K562 (cell line): ENCODE measurements around the gene PRKAG2. TPM values are rescaled to one million over a fixed set of nuclear protein-coding genes. Genes with fewer than 3 reads are reported as not detected.

ENCODE experiments used
- ATAC-seq: fragments of 200-7000 bp; cut with Tn5 transposase; 3 replicates; pipeline ENCODE4 v1.9.1; 2020; ENCODE audit warnings: moderate library complexity
- BruUV-seq: library from RNA; stranded (reverse); fragments of 400-500 nt; replicated peaks from 2 replicates; lab custom pipeline; 2021; lab: Mats Ljungman, UMichigan
- CTCF ChIA-PET: fragments of 300-600 bp; formaldehyde crosslinking; extraction: SDS; loops from one replicate; lab custom pipeline; 2021; ENCODE audit warnings: low intra/inter-chr PET ratio; lab: Yijun Ruan, JAX
- POLR2A ChIA-PET: fragments of 300-600, 350-650 bp; sonication (Branson Sonifier 250); formaldehyde crosslinking; extraction: SDS; loops from one replicate; lab custom pipeline; 2021; ENCODE audit warnings: antibody characterized with exemption, inconsistent platforms; lab: Yijun Ruan, JAX
- DNase-seq, 4 experiments: peaks; one replicate each; pipeline versions ENCODE4 v3.0.0 to v3.0.0-alpha.2; 2011 to 2018; ENCODE audit warnings: low spot score in 3 of 4, mixed read lengths in 3 of 4; ENCODE audit errors: extremely low read depth in 1 of 4
- FAIRE-seq: peaks from 2 replicates; lab custom pipeline; 2011; peaks lifted over from hg19 to GRCh38; lab: Jason Lieb, UNC
- H2AFZ ChIP-seq: 2 replicates; pipeline ENCODE4 v1.6.0; 2011; ENCODE audit warnings: low read depth, low read length, control low read depth, inconsistent platforms
- H3K27ac ChIP-seq: fragments of 200-600 bp; 3 replicates; pipeline ENCODE4 v1.8.0; 2011; ENCODE audit warnings: low read depth, mild to moderate bottlenecking, control low read depth, inconsistent platforms, low read length, moderate library complexity, mixed read lengths; ENCODE audit errors: extremely low read depth
- H3K27me3 ChIP-seq, 2 experiments: fragments of 300-600 bp in 1 of 2; 2 replicates in 1 of 2; 3 replicates in 1 of 2; pipeline versions ENCODE4 v1.6.0 to v1.8.0; 2011; ENCODE audit warnings: inconsistent platforms in 2 of 2, low read length in 2 of 2, mild to moderate bottlenecking in 1 of 2, mixed read lengths in 1 of 2, moderate library complexity in 1 of 2; ENCODE audit not compliant: control insufficient read depth in 2 of 2, insufficient read depth in 2 of 2
- H3K36me3 ChIP-seq: fragments of 300-600 bp; 3 replicates; pipeline ENCODE4 v1.8.0; 2011; ENCODE audit warnings: mild to moderate bottlenecking, low read length, inconsistent platforms; ENCODE audit not compliant: control insufficient read depth, insufficient read depth
- H3K4me1 ChIP-seq, 2 experiments: fragments of 200-600 bp in 1 of 2; replicated peaks in 1 of 2; 2 replicates in 1 of 2; 3 replicates in 1 of 2; pipeline versions ENCODE4 v1.5.1 to v1.8.0; 2011; ENCODE audit warnings: inconsistent platforms in 2 of 2, low read length in 2 of 2, mild to moderate bottlenecking in 1 of 2, mixed read lengths in 1 of 2, moderate library complexity in 1 of 2; ENCODE audit not compliant: control insufficient read depth in 2 of 2, insufficient read depth in 2 of 2
- H3K4me2 ChIP-seq: 2 replicates; pipeline ENCODE4 v1.6.1; 2011; ENCODE audit warnings: low read length, control low read depth, inconsistent platforms, mixed read lengths; ENCODE audit not compliant: insufficient read depth
- H3K4me3 ChIP-seq: fragments of 200-600 bp; sonication (generic), shearing (Covaris generic); 2 replicates; pipeline ENCODE4 v1.5.1; 2016; ENCODE audit warnings: control low read depth, inconsistent platforms
- H3K79me2 ChIP-seq: fragments of 200-600 bp; 3 replicates; pipeline ENCODE4 v1.8.0; 2011; ENCODE audit warnings: low read length, inconsistent platforms; ENCODE audit not compliant: control insufficient read depth, insufficient read depth
- H3K9ac ChIP-seq, 2 experiments: 2 replicates each; pipeline versions ENCODE4 v1.6.0 to v1.6.1; 2011; ENCODE audit warnings: low read depth in 2 of 2, low read length in 2 of 2, control low read depth in 1 of 2, inconsistent platforms in 1 of 2, mild to moderate bottlenecking in 1 of 2, mixed read lengths in 1 of 2; ENCODE audit not compliant: insufficient read depth in 1 of 2
- H3K9me1 ChIP-seq: one replicate; pipeline ENCODE4 v1.6.0; 2011; ENCODE audit warnings: inconsistent platforms, mild to moderate bottlenecking, low read length, moderate library complexity; ENCODE audit not compliant: control insufficient read depth, insufficient read depth
- H3K9me3 ChIP-seq: replicated peaks from 2 replicates; pipeline ENCODE4 v1.5.1; 2011; ENCODE audit warnings: low read depth, low read length, inconsistent platforms; ENCODE audit not compliant: control insufficient read depth, insufficient read depth
- H4K20me1 ChIP-seq: replicated peaks from 2 replicates; pipeline ENCODE4 v1.6.1; 2011; ENCODE audit warnings: low read length, inconsistent platforms, mixed read lengths; ENCODE audit not compliant: control insufficient read depth, insufficient read depth
- ARNT ChIP-seq, 2 experiments: fragments of 450-650 bp; IDR thresholded peaks; 2 replicates each; pipeline ENCODE4 v1.6.1; 2016; ENCODE audit warnings: mild to moderate bottlenecking in 1 of 2
- ATF7 ChIP-seq: fragments of 450-650 bp; IDR thresholded peaks from 2 replicates; pipeline ENCODE4 v1.7.1; 2014; ENCODE audit warnings: mild to moderate bottlenecking, moderate library complexity
- CHCHD3 ChIP-seq: fragments of 250-450 bp; sonication (Bioruptor Pico); IDR thresholded peaks from 2 replicates; pipeline ENCODE4 v2.1.2; 2022; ENCODE audit warnings: mild to moderate bottlenecking
- EWSR1 ChIP-seq: fragments of 450-650 bp; IDR thresholded peaks from 2 replicates; pipeline ENCODE4 v1.6.1; 2018; ENCODE audit warnings: borderline replicate concordance, mild to moderate bottlenecking, low read depth, moderate library complexity; ENCODE audit not compliant: partially characterized antibody
- FOXK2 ChIP-seq, 2 experiments: fragments of 450-650 bp; IDR thresholded peaks in 1 of 2; conservative IDR thresholded peaks in 1 of 2; 2 replicates each; pipeline ENCODE4 v1.6.1; 2016; ENCODE audit warnings: low read depth in 2 of 2, mild to moderate bottlenecking in 1 of 2
- MAFG ChIP-seq: fragments of 450-650 bp; conservative IDR thresholded peaks from 2 replicates; pipeline ENCODE4 v1.6.1; 2016; ENCODE audit warnings: missing genetic modification characterization, missing compliant biosample characterization
- RB1 ChIP-seq: fragments of 450-650 bp; IDR thresholded peaks from 2 replicates; pipeline ENCODE4 v1.6.1; 2017; ENCODE audit warnings: low read depth, mild to moderate bottlenecking
- SMAD3 ChIP-seq: fragments of 450-650 bp; formaldehyde crosslinking; conservative IDR thresholded peaks from 2 replicates; pipeline ENCODE4 v1.4.0; 2020; ENCODE audit warnings: mild to moderate bottlenecking
- SMARCB1 ChIP-seq: IDR thresholded peaks from 2 replicates; pipeline ENCODE4 v1.6.1; 2011; ENCODE audit warnings: improper control_type of control experiment, low read depth; ENCODE audit not compliant: insufficient read length
- WGBS: fragments of 100-300 bp; shearing (Covaris generic); methylation state at CpG from one replicate; pipeline ENCODE4 v1.1.6; 2016; ENCODE audit warnings: low coverage, mixed read lengths; ENCODE audit not compliant: insufficient coverage; ENCODE audit errors: missing lambda C conversion rate; 5-methylcytosine and 5-hydroxymethylcytosine counted together
- in situ Hi-C: fragments of 300-500 bp; cut with MboI; formaldehyde crosslinking; loops from 4 replicates; pipeline ENCODE4 v1.15.0; 2018; ENCODE audit warnings: inconsistent platforms, mixed read lengths
- intact Hi-C: fragments of 100-400 bp; cut with micrococcal nuclease; formaldehyde crosslinking; loops from 2 replicates; pipeline ENCODE4 v1.14.2; 2022
- polyA plus RNA-seq, 8 experiments: library from polyadenylated mRNA; depleted of rRNA in 4 of 8; stranded (reverse) in 5 of 8; unstranded in 3 of 8; fragments of >200 nt; fragmentation: Nextera tagmentation in 2 of 8; fragmentation: Illumina TruSeq in 1 of 8; extraction: Ambion mirVana in 2 of 8; extraction: Trizol in 1 of 8; gene quantifications; 2 replicates each; pipeline versions ENCODE4 v1.2.1 to v1.2.3, GENCODE V29; 2011 to 2014; ENCODE audit warnings: inconsistent platforms in 1 of 8, missing spikeins in 1 of 8
- total RNA-seq, 7 experiments: library from RNA; depleted of rRNA in 6 of 7; stranded (reverse); fragments of >200 nt in 6 of 7; fragmentation: Illumina TruSeq in 2 of 7; extraction: Trizol in 2 of 7; gene quantifications; 2 replicates each; pipeline versions ENCODE4 v1.2.1 to v1.2.3, GENCODE V29; 2011 to 2021; ENCODE audit warnings: low replicate concordance in 1 of 7
- TF ChIP-seq, protein P1 (sequence below), 3 experiments: IDR thresholded peaks in 2 of 3; conservative IDR thresholded peaks in 1 of 3; 2 replicates each; pipeline ENCODE4 v1.5.1; 2011 to 2012; ENCODE audit warnings: low read length in 3 of 3, mild to moderate bottlenecking in 3 of 3, control low read depth in 2 of 3, improper control_type of control experiment in 1 of 3, inconsistent platforms in 1 of 3, low read depth in 1 of 3, mixed read lengths in 1 of 3, moderate library complexity in 1 of 3; ENCODE audit not compliant: insufficient read depth in 2 of 3
- TF ChIP-seq, protein P2 (sequence below): sonication (generic); formaldehyde crosslinking; IDR thresholded peaks from 2 replicates; pipeline ENCODE4 v1.8.0; 2023; ENCODE audit warnings: mild to moderate bottlenecking, missing genetic modification reagents

Gene PRKAG2
- total and polyA plus RNA-seq, 9 of the 15 experiments (the other 6 are each of a cell fraction or from before 2014, with no cell fraction given) = 0.99 to 5.6 (median 3.3) TPM

DNA sequence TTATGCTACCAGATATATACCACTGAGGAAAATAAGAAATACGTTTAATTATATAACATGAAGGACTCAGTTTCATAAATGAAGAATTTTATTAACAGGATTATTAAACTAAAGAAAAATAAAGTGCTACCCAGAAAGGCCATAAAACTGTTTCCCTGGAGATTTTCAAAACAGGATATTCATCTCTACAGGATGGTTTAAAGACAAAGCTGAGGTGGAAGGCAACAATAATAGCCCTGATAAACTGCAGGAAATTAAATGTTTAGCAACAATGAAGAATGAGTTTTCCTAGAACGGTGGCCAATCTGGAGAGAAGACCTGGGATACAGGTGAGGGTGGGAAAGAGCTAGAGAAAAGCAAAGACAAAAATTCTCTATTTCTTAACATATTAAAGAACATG is 369.1 kb downstream of the PRKAG2 start:
- TF ChIP-seq SMARCB1 = no peak
- Histone ChIP-seq H3K9me1 (peaks cover 13% of the 10 kb centered on the region), H2AFZ (no peak overlapping the region), H3K9me3 (no peaks in the 10 kb centered on the region), H3K4me1 (peaks cover 5 to 37% of the 10 kb centered on the region in 2 experiments; a peak in 4 of 5 replicates), H3K4me3 (no peak overlapping the region), H3K4me2 (no peak overlapping the region), H3K79me2 (peaks cover 100% of the 10 kb centered on the region), H4K20me1 (peaks cover 59% of the 10 kb centered on the region), H3K36me3 (peaks cover 16% of the 10 kb centered on the region), H3K27me3 (no peaks in the 10 kb centered on the region), H3K9ac (no peak overlapping the region), H3K27ac (no peak overlapping the region)
- no peak for FAIRE-seq
- POLR2A ChIA-PET = interaction anchor here (0.6 to 6.2 kb wide), 5 partner anchors 10 to 359 kb away, joined by 3 to 71 read pairs (median 4); partner anchors contain the start of gene RHEB
- CTCF ChIA-PET = no interaction called here
- no TSS peak for BruUV-seq
- in situ Hi-C loops (no loop called here), intact Hi-C loops (no loop called here)
- WGBS = 61% methylated on average over 2 of the region's 2 CpGs
- ATAC-seq = no peak
- no peak for DNase-seq

DNA sequence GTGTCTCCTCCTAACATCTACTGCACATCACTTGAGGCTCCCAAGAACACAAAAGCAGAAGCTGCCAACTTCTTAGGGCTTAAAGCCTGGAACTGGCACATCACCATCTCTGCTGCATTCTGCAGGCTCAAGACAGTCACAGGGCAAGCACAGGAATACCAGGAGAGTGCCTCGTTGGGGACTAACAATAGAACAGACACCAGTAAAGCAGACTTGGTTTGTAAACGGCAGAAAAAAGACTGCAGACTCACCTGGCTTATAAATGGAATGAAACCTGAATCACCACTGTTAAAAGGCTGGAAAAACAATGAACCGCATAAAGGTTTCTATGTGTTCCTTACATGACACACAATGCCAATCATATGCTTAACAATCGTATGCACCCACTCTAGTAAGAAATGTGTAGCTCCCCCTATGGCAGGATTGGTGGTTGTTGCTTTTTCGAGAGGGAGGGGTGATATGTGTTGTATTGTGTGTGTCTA is 370.0 kb downstream of the PRKAG2 start:
- FAIRE-seq = no peak
- H3K4me3 ChIP-seq = no peak overlapping the region
- intact Hi-C loops = no loop called here
- ChIA-PET POLR2A (interaction anchor here (0.6 to 6.2 kb wide), 6 partner anchors 10 to 359 kb away, joined by 3 to 71 read pairs (median 4); partner anchors contain the start of gene RHEB), CTCF (no interaction called here)
- in situ Hi-C loops = no loop called here
- peaks cover 55% of the 10 kb centered on the region for H4K20me1 ChIP-seq
- H3K9me1 ChIP-seq = peaks cover 13% of the 10 kb centered on the region
- no peak overlapping the region for H3K4me2 ChIP-seq
- H2AFZ ChIP-seq = no peak overlapping the region
- H3K27ac ChIP-seq = no peak overlapping the region
- ATAC-seq = peak; percentile 71
- H3K27me3 ChIP-seq = no peaks in the 10 kb centered on the region
- no peak overlapping the region for H3K9ac ChIP-seq
- peaks cover 5 to 30% of the 10 kb centered on the region in 2 experiments; a peak in 4 of 5 replicates for H3K4me1 ChIP-seq
- H3K79me2 ChIP-seq = peaks cover 100% of the 10 kb centered on the region
- BruUV-seq = no TSS peak
- WGBS = 46% methylated on average over 5 of the region's 5 CpGs
- H3K36me3 ChIP-seq = peaks cover 12% of the 10 kb centered on the region
- no peaks in the 10 kb centered on the region for H3K9me3 ChIP-seq
- DNase-seq = peak; percentile 36 to 65 (median 59)
- TF ChIP-seq ATF7 = no peak
- TF ChIP-seq ARNT (IDR thresholded peaks at IDR 0.05) = no peak
- TF ChIP-seq MAFG (tag) = no peak
- TF ChIP-seq SMAD3 (CRISPR knock-in tag) = no peak
- TF ChIP-seq, protein P1, sequence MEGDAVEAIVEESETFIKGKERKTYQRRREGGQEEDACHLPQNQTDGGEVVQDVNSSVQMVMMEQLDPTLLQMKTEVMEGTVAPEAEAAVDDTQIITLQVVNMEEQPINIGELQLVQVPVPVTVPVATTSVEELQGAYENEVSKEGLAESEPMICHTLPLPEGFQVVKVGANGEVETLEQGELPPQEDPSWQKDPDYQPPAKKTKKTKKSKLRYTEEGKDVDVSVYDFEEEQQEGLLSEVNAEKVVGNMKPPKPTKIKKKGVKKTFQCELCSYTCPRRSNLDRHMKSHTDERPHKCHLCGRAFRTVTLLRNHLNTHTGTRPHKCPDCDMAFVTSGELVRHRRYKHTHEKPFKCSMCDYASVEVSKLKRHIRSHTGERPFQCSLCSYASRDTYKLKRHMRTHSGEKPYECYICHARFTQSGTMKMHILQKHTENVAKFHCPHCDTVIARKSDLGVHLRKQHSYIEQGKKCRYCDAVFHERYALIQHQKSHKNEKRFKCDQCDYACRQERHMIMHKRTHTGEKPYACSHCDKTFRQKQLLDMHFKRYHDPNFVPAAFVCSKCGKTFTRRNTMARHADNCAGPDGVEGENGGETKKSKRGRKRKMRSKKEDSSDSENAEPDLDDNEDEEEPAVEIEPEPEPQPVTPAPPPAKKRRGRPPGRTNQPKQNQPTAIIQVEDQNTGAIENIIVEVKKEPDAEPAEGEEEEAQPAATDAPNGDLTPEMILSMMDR (IDR thresholded peaks at IDR 0.05 in 2 of 3, conservative IDR thresholded peaks at IDR 0.05 in 1 of 3; ENCODE audit: insufficient read depth in 2 of 3, low read depth in 1 of 3, low read length in 3 of 3) = peak; percentile 15 to 57 (median 47); a peak in 4 of 6 replicates
- TF ChIP-seq FOXK2 (conservative IDR thresholded peaks at IDR 0.05 in 1 of 2, IDR thresholded peaks at IDR 0.05 in 1 of 2; ENCODE audit: low read depth in 2 of 2) = 0 out of 4 replicates have a peak, but pooled peaks of 1 of the 2 experiments have one; percentile 30
- TF ChIP-seq CHCHD3 (CRISPR knock-in tag) = 0 out of 2 replicates have a peak, but pooled peaks have one; percentile 53
- no peak for TF ChIP-seq RB1
- TF ChIP-seq, protein P2, sequence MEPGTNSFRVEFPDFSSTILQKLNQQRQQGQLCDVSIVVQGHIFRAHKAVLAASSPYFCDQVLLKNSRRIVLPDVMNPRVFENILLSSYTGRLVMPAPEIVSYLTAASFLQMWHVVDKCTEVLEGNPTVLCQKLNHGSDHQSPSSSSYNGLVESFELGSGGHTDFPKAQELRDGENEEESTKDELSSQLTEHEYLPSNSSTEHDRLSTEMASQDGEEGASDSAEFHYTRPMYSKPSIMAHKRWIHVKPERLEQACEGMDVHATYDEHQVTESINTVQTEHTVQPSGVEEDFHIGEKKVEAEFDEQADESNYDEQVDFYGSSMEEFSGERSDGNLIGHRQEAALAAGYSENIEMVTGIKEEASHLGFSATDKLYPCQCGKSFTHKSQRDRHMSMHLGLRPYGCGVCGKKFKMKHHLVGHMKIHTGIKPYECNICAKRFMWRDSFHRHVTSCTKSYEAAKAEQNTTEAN (CRISPR knock-in tag) = no peak
- TF ChIP-seq EWSR1 = no peak
